Measurements from ENCODE around the gene SLC15A4.
"Not testable (repeated sequence)": the region's sequence is repeated elsewhere in the genome, so short reads cannot be mapped to it uniquely, and the experiment has no call there.

The SLC15A4 gene

DNA sequence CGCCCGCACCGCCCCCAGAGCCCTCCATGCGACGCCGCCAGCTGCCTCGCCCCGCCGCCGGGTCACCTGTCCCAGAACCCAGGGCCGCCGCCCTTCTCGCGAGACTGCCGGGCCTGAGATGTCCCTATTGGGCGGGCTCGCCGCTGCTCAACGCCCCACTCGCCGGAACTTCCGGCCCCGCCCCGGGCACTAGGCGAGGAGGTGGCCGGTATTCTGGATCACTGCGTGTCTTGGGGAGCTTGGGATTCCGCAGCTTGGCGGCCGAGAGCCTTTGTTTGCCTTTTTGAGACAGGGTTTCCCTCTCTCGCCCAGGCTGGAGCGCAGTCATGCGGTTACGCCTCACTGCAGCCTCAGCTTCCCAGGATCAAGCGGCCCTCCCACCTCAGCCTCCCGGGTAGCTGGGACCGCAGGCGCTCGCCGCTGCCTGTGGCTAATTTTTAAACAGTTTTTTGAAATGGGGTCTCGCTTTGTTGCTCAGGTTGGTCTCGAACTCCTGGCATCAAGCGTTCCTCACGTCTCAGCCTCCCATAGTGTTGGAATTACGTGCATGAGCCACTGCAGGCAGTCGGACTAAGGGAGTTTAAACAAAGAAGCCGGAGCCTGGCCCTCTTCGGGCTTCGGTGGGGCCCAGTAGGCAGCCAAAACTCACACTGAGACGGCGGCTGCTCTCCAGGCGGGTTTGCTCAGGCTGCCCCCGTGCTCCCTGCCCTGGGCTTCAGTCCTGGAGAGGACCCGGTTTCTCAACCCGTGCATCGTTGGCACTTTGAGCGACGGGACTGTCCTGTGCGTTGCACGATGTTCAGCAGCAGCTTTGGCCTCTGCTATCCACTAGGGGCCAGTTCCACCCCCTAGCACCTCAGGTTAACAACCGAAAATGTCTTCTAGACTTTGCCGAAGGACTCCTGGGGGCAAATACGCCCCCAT is at the start of gene SLC15A4:
Gene SLC15A4, minus strand, starts transcription at position 43 of the 924 bp plus-strand sequence. Its CDS starts 15 bp downstream, at position 28.
- in situ Hi-C loops (cut with MboI; ENCODE audit: low sequenced_read_pairs), result no loop called here

DNA sequence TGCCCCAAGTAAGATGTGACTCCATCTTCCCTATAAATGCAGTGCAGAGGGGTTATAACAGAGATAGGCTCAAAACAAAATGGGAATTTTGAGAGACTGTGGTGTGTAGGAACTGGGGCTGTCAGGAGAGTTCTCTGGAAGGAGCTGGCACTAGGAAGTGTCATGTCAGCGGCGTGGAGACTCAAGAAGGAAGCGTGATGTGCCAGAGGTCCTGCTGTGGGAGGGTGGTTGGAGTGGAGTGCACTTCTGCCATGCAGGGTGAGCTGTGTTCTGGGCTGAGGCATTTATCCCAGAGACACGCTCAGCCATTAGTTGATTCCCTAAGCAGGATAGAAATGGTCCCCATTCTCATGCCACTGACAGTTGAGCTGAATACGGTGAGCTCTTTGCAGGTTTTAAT is 48.5 kb upstream of the SLC15A4 start:
- in situ Hi-C loops (cut with MboI; ENCODE audit: low sequenced_read_pairs), result no loop called here

DNA sequence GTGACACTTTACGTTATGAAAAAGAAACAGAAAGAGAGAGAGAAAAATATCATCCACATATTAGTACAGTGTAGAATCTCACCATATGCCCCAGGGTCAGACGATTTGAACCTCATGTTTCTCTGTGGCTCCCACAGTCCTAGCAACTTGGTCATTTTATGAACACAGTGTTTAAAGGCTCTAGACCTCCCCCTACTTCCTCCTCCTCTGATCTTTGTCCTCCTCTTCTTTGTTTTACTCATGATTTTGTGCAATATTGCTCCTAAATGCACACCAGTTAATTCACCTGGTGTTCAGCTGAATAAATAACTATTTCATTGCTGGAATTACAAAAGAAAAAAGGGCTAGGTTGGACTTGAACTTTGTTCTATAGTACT is 47.7 kb upstream of the SLC15A4 start:
- in situ Hi-C loops (cut with MboI; ENCODE audit: low sequenced_read_pairs), result no loop called here

DNA sequence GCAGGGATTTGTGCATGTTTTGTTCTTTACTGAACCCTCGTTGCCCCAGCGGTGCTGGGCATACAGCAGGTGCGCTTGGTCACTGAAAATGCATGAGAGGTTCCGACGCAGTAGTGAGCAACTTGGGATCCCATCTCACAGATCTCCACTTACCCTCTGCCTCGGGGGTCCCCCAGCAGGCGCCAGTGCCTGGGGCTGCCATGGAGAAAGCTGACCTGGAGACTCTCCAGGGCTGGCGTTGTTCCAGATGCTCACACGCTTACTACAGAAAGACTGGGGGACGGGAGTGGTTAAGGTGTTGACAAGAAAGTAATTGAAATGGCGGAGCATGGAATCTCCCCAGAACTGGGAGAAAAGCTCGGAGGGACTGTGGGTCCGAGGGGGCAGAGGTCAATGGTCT is 43.7 kb upstream of the SLC15A4 start:
- in situ Hi-C loops (cut with MboI; ENCODE audit: low sequenced_read_pairs), result no loop called here

DNA sequence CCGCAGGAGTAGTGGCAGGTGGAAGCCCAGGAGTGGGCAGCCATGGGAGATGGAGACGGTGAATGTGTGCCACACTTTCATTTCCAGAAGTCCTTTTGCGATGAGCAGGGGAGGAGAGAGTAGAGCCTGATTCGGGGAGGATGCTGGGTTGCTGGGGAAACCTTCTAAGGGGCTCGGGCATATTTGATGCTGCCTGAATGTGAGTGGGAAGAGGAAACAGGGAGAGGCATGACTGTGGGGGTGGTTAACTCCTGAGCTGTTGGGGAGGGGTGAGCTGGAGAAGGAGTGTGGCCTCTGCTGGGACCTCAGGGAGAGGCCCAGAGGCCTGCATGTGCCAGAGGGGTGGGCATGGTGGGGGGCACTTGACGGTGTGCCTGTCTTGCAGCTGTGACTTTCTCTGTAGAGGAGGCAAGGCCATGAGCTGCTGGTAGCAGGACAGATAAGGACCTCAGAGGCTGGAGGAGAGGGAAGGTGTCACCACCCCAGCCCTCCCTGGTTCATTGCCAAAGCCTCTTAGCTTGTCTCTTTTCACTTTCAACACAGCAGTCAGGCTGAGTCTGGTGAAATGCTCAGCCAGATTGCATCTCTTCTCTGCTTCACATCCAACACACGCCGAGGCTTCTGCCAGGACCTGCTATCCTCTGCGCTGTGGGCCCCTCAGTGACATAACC is 40.9 kb upstream of the SLC15A4 start:
- in situ Hi-C loops (cut with MboI; ENCODE audit: low sequenced_read_pairs), result no loop called here

DNA sequence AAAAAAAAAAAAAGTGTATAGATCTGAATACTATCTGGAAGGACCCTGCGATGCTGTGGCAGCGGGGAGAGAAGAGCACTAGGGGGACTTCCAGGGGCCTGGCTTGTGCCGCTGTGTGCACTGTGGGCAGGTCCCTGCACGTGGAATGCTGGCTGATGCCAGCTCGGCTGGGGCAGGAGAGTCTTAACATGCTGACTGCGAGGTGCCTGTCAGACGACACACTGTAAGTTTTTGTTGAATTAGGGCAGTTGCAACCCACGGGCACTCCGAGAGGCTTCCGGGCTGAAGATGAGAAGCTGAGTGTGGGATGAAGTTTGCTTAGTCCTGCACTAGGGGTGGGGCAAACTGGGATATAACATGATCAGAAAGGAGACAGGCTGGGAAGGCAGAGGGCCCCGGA is 40.2 kb upstream of the SLC15A4 start:
- in situ Hi-C loops (cut with MboI; ENCODE audit: low sequenced_read_pairs), result no loop called here

DNA sequence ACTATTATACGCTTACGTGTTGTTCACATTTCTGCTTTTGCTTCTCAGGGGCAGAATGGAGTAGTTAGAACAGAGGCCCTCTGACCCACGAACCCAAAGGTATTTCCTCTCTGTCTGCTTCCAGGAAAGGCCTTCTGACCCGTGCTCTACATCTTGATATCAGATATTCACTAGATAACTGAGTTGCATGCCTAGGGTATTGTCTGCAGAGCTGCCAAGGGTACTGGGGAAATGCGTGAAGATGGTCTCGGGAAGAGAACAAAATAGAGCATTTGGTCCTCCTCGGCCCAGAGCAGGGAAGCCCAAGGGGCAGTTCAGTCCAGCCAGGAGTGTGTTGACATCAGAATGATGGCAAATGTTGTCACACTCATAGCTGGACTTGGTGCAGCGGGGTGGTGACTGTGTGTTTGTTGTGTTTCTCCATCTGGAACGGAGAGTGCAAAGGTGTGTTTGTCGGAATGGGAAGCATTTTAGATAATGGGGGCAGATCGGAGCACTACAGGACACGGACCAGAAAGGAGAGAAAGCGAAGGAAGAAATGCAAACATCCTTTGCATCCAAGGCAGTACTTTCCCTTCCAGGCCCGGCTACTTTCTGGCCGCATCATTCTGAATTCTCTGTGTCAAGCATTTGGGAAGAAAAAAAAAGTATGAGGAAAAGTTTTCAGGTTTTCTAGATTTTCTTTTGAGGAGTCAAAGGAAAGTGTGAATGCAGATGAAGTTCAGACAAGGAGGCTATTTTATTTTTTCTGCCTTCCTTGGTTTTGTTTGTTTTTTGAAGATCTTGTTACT is 37.7 kb upstream of the SLC15A4 start:
- in situ Hi-C loops (cut with MboI; ENCODE audit: low sequenced_read_pairs), result no loop called here

DNA sequence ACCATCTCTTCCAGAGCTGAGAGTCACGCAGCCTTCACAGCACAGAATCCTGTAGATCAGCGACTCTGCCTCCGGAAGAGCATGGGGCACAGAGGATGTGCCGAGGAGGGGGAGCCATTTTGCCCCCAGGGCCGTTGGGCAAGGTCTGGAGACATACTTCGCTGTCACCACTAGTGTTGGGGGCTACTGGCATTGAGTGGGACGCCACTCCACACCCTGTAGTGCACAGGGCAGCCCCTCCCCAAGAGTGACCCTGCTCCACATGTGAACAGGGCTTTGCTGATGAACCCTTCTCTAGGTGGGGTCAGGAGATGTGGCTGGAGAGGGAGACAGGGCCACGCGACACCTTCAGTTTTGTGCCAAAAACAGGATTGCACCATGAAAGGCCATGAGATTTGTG is 35.6 kb upstream of the SLC15A4 start:
- in situ Hi-C loops (cut with MboI; ENCODE audit: low sequenced_read_pairs), result no loop called here

DNA sequence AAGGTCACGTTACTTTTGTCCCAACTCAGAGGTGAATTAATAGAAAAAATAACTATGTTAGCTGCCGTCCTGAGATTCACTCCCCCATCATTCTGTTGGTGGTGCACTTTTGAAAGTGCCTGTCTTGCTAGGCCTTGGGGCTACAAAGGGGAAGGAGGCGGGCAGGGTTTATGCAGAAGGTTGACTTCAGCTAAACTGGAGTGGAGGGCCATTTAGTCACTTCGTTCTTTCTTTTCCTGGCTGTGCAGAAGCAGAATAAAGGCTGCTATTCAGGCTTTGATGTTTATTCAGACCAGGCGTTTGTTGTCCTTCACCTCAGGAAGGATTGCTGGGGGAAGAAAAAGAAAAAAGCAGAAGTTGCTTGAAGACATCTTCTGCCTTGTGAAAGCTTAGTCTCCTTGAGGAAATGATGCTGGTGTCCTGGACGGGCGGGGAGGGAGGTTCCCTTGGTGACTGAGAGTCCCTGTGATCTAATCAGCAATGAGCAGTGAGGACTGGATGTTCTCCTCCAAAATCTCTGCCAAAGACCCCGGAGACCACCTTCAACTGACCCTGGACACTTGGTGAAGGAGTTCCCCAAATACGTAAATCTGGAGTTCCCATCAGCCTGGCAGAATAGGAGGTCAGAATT is 33.5 kb upstream of the SLC15A4 start:
- in situ Hi-C loops (cut with MboI; ENCODE audit: low sequenced_read_pairs), result no loop called here

DNA sequence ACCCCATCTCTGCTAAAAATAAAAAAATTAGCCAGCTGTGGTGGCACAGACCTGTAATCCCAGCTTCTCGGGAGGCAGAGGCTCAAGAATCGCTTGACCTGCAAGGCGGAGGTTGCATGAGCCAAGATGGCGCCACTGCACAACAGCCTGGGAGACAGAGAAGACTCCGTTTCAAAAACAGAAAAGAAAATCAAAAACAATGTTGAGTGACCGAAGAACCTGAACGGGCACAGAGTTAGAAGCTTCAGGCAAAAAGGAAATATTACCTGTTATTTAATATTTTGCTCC is 33.0 kb upstream of the SLC15A4 start:
- in situ Hi-C loops (cut with MboI; ENCODE audit: low sequenced_read_pairs), result no loop called here

DNA sequence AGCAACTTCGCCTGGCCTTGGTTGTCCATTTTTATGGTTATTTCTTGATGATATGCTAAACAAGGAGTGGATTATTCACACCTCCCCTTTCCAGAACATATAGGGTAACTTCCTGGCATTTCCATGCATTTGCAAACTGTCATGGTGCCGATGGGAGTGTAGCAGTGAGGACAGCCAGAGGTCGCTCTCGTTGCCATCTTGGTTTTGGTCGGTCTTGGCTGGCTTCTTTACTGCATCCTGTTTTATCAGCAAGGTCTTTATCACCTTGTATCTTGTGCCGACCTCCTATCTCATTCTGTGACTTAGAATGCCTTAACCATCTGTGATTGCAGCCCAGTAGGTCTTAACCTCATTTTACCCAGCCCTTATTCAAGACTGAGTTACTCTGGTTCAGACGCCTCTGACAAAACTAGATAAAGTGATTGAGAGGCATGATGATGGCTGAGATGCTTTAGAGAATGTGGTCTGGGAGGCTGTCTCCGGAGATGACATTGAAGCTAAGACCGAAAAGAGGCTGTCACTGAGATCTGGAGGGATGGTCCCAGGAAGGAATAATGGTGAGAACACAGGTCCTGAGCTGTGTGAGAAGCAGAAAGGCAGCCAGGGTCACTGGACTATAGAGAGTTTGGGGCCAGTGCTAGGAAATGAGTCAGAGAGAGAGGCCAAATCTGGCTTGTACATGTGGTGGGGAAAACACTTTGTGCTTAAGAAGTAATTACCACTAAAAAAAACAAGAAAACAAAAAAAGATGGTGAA is 32.5 kb upstream of the SLC15A4 start:
- in situ Hi-C loops (cut with MboI; ENCODE audit: low sequenced_read_pairs), result no loop called here

DNA sequence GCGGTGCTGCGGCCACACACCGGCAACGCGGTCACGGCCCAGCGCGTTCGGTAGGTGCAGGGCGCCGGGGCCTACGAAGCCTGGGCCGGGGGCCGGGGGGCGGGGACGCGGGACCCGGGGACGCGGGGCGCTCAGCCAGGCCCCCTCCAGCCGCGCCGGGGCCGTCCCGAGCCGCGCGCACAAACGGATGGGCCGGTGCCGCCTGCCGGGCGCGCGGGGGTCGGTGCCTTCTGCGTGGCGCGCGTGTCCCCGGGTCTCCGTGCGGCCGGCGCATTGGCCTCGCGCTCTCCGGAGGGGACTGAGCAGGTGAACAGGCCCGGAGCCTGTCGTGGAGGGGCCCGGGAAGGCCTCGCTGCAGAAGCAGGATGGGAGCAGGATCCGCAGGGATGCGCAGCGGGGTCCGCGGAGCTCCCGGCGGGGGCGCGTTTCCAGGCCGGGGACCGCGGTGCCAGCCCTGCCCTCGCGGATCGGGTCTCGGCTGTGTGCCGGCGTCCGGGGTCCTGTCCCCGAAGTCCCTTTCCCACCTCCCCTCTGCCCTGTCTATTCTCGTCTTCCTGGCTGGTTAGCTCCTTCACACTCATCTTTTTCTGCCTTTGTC is 29.9 kb upstream of the SLC15A4 start:
- in situ Hi-C loops (cut with MboI; ENCODE audit: low sequenced_read_pairs), result no loop called here

DNA sequence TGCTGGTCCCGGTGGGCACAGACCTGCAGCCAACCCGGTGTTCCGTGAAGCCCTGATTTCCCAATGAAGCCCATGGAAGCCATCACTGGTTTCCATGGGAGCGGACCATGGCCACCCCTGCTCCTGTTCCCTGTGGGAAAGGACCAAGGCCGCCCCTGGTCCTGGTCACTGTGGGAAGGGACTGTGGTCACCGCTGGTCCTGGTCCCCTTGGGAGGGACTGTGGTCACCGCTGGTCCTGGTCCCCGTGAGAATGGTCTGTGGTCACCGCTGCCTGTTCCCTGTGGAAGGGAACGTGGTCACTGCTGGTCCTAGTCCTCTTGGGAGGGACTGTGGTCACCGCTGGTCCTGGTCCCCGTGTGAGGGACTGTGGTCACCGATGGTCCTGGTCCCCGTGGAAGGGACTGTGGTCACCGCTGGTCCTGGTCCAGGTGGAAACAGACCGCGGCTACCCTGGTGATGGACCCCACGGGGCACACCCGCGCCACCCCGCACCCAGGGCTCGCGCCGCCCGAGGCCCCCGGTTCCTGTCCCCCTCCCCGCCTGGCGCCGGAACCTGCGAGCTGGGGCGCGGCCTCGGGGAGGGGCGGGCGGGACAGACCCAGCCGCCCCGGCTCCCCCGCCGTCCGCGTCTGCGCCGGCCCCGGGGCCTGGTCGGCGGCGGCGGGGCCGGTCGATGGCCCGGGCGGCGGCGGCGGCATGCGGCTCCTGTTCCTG is 29.3 kb upstream of the SLC15A4 start, which contains the start of gene GLT1D1:
Gene GLT1D1, plus strand, starts transcription at position 594 of the 715 bp plus-strand sequence. Its CDS starts 104 bp downstream, at position 698.
- in situ Hi-C loops (cut with MboI; ENCODE audit: low sequenced_read_pairs), result no loop called here

DNA sequence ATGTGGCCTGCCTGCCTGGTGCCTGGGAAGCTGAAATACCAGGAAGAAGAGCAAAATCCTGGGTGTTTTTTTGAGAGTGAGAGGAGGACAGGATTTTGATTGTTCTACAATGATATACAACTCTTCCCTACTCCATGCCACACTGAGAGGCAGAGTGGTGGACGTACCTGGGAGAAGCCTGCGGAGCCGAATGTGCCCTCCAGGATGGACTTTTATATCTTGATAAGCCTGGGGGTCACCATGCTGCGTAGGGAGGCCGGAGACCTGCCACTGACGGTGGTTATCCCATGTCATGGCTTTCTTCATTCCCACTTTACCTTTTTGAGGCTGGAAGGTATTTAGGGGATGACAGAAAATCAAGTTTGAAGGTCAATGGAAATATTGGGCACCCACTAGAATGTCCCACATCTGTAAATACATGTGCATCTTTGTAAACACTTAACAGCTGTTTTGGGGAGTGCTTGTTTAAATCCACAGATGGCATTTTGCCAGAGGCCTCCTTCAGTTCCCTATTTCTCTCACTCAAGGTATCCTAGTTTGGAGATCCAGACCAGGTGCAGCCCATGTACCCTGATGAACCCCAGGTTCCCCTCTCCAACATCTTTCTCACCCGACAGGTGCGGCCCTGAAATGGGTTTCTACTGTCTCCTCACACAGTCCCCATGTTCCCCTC is 28.4 kb upstream of the SLC15A4 start:
- in situ Hi-C loops (cut with MboI; ENCODE audit: low sequenced_read_pairs), result no loop called here

DNA sequence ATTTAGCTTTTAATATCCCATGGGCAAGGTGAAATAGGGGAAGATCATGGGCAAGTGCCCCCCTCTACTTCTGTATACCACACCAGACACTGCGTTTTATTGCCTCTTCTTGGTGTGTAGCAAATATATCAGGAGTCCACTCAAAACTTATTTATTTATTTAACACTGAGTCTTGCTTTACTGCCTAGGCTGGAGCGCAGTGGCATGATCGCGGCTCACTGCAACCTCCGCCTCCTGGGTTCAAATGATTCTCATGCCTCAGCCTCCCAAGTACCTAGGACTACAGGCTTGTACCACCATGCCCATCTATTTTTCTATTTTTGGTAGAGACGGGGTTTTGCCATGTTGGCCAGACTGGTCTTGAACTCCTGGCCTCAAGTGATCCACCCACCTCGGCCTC is 27.7 kb upstream of the SLC15A4 start:
- in situ Hi-C loops (cut with MboI; ENCODE audit: low sequenced_read_pairs), result not testable (repeated sequence)

DNA sequence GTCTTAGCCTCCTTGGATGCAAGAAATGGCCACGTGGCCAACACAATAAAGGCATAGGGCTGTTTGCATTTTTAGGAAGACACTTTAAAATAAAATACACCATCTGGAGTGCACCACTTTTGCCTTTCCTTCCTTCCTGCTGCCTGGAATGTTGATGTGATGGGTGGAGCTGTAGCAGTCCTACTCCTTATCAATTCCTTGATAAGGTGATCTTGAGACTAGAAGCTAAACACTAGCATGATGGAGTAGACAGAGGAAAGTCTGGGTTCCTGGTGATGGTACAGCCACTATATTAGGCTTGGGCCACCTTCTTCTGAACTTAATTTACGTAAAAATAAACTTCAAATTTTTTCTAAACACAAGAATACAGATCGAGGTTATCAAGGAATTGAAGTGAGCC is 26.6 kb upstream of the SLC15A4 start:
- in situ Hi-C loops (cut with MboI; ENCODE audit: low sequenced_read_pairs), result no loop called here

DNA sequence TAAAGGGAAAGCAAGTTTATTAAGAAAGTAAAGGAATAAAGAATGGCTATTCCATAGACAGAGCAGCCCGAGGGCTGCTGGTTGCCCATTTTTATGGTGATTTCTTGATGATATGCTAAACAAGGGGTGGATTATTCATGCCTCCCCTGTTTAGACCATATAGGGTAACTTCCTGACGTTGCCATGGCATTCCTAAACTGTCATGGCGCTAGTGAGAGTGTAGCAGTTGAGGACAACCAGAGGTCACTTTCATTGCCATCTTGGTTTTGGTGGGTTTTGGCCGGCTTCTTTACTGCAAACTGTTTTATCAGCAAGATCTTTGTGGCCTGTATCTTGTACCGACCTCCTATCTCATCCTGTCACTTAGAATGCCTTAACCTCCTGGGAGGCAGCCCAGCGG is 26.0 kb upstream of the SLC15A4 start:
- in situ Hi-C loops (cut with MboI; ENCODE audit: low sequenced_read_pairs), result not testable (repeated sequence)

DNA sequence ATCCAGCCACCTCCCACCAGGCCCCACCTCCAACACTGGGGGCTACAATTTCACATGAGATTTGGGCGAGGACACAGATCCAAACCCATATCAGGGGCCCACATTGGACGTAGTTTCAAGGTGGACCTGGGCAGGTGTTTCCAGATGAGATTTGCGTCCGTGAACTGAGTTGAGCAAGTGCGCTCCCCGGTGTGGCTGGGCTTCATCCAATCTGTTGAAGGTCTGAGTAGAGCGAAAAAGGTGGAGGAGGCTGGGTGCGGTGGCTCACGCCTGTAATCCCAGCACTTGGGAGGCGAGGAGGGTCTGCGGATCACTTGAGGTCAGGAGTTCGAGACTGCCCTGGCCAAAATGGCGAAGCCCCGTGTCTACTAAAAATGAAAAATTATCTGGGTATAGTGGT is 24.6 kb upstream of the SLC15A4 start:
- in situ Hi-C loops (cut with MboI; ENCODE audit: low sequenced_read_pairs), result no loop called here

DNA sequence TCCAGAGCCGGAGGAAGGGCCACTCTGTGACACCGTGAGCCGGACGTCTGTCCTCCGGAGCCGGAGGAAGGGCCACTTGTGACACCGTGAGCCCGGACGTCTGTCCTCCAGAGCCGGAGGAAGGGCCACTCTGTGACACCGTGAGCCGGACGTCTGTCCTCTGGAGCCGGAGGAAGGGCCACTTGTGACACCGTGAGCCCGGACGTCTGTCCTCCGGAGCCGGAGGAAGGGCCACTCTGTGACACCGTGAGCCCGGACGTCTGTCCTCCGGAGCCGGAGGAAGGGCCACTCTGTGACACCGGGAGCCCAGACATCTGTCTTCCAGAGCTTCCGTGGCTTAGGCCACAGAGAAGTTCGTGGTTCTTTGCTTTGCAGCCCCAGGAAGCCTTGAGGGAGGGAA is 22.9 kb upstream of the SLC15A4 start:
- in situ Hi-C loops (cut with MboI; ENCODE audit: low sequenced_read_pairs), result not testable (repeated sequence)

Measured in HL-60/S4 treated with phorbol 12-myristate 13-acetate at 8.2 ng/mL for 4 days and 3 days (cell line).